Endothelial cell of umbilical vein (primary cell): ENCODE results near the gene MECP2. TPM values are rescaled to one million over a fixed set of nuclear protein-coding genes. Genes with fewer than 3 reads are reported as not detected.

Experiments
- BruUV-seq: library from RNA; stranded (reverse); fragments of 400-500 nt; replicated peaks from 2 replicates; lab custom pipeline; 2021; lab: Mats Ljungman, UMichigan
- CTCF ChIA-PET: fragments of 300-600, 350-600 bp; sonication (Branson Sonifier 250); formaldehyde crosslinking; loops from one replicate; lab custom pipeline; 2021; ENCODE audit warnings: antibody characterized with exemption, inconsistent platforms; lab: Charles Lee
- POLR2A ChIA-PET: fragments of 300-600, 350-600 bp; sonication (Branson Sonifier 250); formaldehyde crosslinking; loops from one replicate; lab custom pipeline; 2021; ENCODE audit warnings: antibody characterized with exemption, inconsistent platforms; lab: Charles Lee
- DNase-seq: peaks from one replicate; pipeline ENCODE4 v3.0.0-alpha.2; 2011; ENCODE audit warnings: low read depth, low spot score
- FAIRE-seq: peaks from 2 replicates; lab custom pipeline; 2011; peaks lifted over from hg19 to GRCh38; lab: Jason Lieb, UNC
- H2AFZ ChIP-seq: 2 replicates; pipeline ENCODE4 v1.6.0; 2012; ENCODE audit warnings: low read depth, low read length, control low read depth, inconsistent platforms
- H3K27ac ChIP-seq: 2 replicates; pipeline ENCODE4 v1.5.1; 2011; ENCODE audit warnings: low read depth, mild to moderate bottlenecking, control low read depth, low read length, moderate library complexity; ENCODE audit not compliant: insufficient read depth
- H3K27me3 ChIP-seq, 2 experiments: 2 replicates each; pipeline versions ENCODE4 v1.6.0 to v1.6.1; 2011; ENCODE audit warnings: low read length in 2 of 2, mixed read lengths in 1 of 2; ENCODE audit not compliant: control insufficient read depth in 2 of 2, insufficient read depth in 2 of 2
- H3K36me3 ChIP-seq, 2 experiments: 2 replicates in 1 of 2; 3 replicates in 1 of 2; pipeline ENCODE4 v1.5.1; 2011; ENCODE audit warnings: low read length in 2 of 2, mild to moderate bottlenecking in 1 of 2, moderate library complexity in 1 of 2; ENCODE audit not compliant: control insufficient read depth in 2 of 2, insufficient read depth in 2 of 2; ENCODE audit errors: extremely low read depth in 1 of 2
- H3K4me1 ChIP-seq: 3 replicates; pipeline ENCODE4 v1.5.1; 2011; ENCODE audit warnings: mild to moderate bottlenecking, low read length; ENCODE audit not compliant: control insufficient read depth, insufficient read depth; ENCODE audit errors: extremely low read depth
- H3K4me2 ChIP-seq: 2 replicates; pipeline ENCODE4 v1.6.1; 2011; ENCODE audit warnings: low read length, control low read depth, mixed read lengths; ENCODE audit not compliant: insufficient read depth
- H3K4me3 ChIP-seq, 3 experiments: fragments of 200-600 bp in 1 of 3; sonication (generic), shearing (Covaris generic) in 1 of 3; replicated peaks in 1 of 3; 2 replicates each; pipeline ENCODE4 v1.5.1; 2011 to 2016; ENCODE audit warnings: control low read depth in 3 of 3, low read length in 3 of 3, mild to moderate bottlenecking in 2 of 3, inconsistent platforms in 1 of 3, low read depth in 1 of 3, moderate library complexity in 1 of 3; ENCODE audit not compliant: insufficient read depth in 1 of 3
- H3K79me2 ChIP-seq: 2 replicates; pipeline ENCODE4 v1.6.0; 2012; ENCODE audit warnings: low read length, inconsistent platforms; ENCODE audit not compliant: control insufficient read depth, insufficient read depth
- H3K9ac ChIP-seq: replicated peaks from 2 replicates; pipeline ENCODE3; 2011; ENCODE audit warnings: low read length, control low read depth; ENCODE audit not compliant: insufficient read depth; ENCODE audit errors: extremely low read depth
- H3K9me1 ChIP-seq: replicated peaks from 3 replicates; pipeline ENCODE4 v1.6.0; 2011; ENCODE audit warnings: mild to moderate bottlenecking, low read length; ENCODE audit not compliant: control insufficient read depth, insufficient read depth; ENCODE audit errors: extremely low read depth
- H3K9me3 ChIP-seq: replicated peaks from 2 replicates; pipeline ENCODE4 v1.5.1; 2012; ENCODE audit warnings: low read length, inconsistent platforms; ENCODE audit not compliant: control insufficient read depth, insufficient read depth
- H4K20me1 ChIP-seq: replicated peaks from 2 replicates; pipeline ENCODE3; 2011; ENCODE audit warnings: mild to moderate bottlenecking, low read length; ENCODE audit not compliant: control insufficient read depth, insufficient read depth; ENCODE audit errors: extremely low read depth
- CTCF ChIP-seq, 2 donors: IDR thresholded peaks; 1 replicate in 1 of 2; 2 replicates in 1 of 2; pipeline ENCODE4 v1.5.1; 2011; ENCODE audit warnings: low read length in 2 of 2, mild to moderate bottlenecking in 2 of 2, moderate library complexity in 2 of 2, control low read depth in 1 of 2, inconsistent platforms in 1 of 2, low read depth in 1 of 2; ENCODE audit not compliant: insufficient read depth in 1 of 2; ENCODE audit errors: extremely low read depth in 1 of 2
- EZH2 ChIP-seq: IDR thresholded peaks from 2 replicates; pipeline ENCODE4 v1.6.1; 2012; ENCODE audit warnings: borderline replicate concordance, low read depth, mild to moderate bottlenecking, moderate library complexity, low read length, inconsistent platforms; ENCODE audit not compliant: severe bottlenecking
- FOS ChIP-seq: IDR thresholded peaks from 2 replicates; pipeline ENCODE4 v1.6.1; 2011; ENCODE audit warnings: mild to moderate bottlenecking, low read length, moderate library complexity, borderline replicate concordance; ENCODE audit not compliant: insufficient read depth
- GATA2 ChIP-seq: IDR thresholded peaks from 2 replicates; pipeline ENCODE4 v1.7.0; 2011; ENCODE audit warnings: low read depth, mild to moderate bottlenecking, moderate library complexity, mixed read lengths, low read length; ENCODE audit not compliant: insufficient read length, insufficient read depth
- JUN ChIP-seq: IDR thresholded peaks from 2 replicates; pipeline ENCODE4 v1.6.1; 2011; ENCODE audit warnings: borderline replicate concordance, low read depth; ENCODE audit not compliant: insufficient read length, insufficient read depth
- MYC ChIP-seq: IDR thresholded peaks from one replicate; pipeline ENCODE4 v1.6.1; 2011; ENCODE audit warnings: mild to moderate bottlenecking, low read depth, low read length
- POLR2A ChIP-seq: IDR thresholded peaks from 2 replicates; pipeline ENCODE4 v1.6.1; 2012; ENCODE audit warnings: low read depth, mild to moderate bottlenecking, control low read depth, low read length
- POLR2AphosphoS5 ChIP-seq: IDR thresholded peaks from 2 replicates; pipeline ENCODE4 v1.6.1; 2012; ENCODE audit warnings: low read depth, mild to moderate bottlenecking, control low read depth, low read length, moderate library complexity; ENCODE audit not compliant: insufficient read depth
- dilution Hi-C: fragments of 300-500 bp; cut with MboI; formaldehyde crosslinking; loops from one replicate; pipeline ENCODE4 v1.15.0; 2019; ENCODE audit warnings: low sequenced_read_pairs; ENCODE audit not compliant: extremely low pct_ligation_motif_present
- intact Hi-C: fragments of 100-400 bp; cut with micrococcal nuclease; formaldehyde crosslinking; loops from one replicate; pipeline ENCODE4 v1.10.0; 2022
- polyA plus RNA-seq, 4 experiments: library from polyadenylated mRNA; depleted of rRNA in 3 of 4; stranded (reverse) in 3 of 4; unstranded in 1 of 4; fragments of >200 nt; gene quantifications; 2 replicates each; pipeline versions ENCODE4 v1.2.1 to v1.2.3, GENCODE V29; 2011 to 2012; ENCODE audit warnings: missing spikeins in 1 of 4
- total RNA-seq: library from RNA; stranded (reverse); gene quantifications from 2 replicates; pipeline ENCODE4 v1.2.3, GENCODE V29; 2021
- TF ChIP-seq, protein P1 (sequence below): IDR thresholded peaks from 2 replicates; pipeline ENCODE4 v1.6.1; 2011; ENCODE audit not compliant: insufficient read depth, insufficient read length

The MECP2 gene
- total and polyA plus RNA-seq, 2 donors (not counting 3 experiments of a cell fraction or from before 2014, with no cell fraction given): 9.0 to 45.3 TPM

DNA sequence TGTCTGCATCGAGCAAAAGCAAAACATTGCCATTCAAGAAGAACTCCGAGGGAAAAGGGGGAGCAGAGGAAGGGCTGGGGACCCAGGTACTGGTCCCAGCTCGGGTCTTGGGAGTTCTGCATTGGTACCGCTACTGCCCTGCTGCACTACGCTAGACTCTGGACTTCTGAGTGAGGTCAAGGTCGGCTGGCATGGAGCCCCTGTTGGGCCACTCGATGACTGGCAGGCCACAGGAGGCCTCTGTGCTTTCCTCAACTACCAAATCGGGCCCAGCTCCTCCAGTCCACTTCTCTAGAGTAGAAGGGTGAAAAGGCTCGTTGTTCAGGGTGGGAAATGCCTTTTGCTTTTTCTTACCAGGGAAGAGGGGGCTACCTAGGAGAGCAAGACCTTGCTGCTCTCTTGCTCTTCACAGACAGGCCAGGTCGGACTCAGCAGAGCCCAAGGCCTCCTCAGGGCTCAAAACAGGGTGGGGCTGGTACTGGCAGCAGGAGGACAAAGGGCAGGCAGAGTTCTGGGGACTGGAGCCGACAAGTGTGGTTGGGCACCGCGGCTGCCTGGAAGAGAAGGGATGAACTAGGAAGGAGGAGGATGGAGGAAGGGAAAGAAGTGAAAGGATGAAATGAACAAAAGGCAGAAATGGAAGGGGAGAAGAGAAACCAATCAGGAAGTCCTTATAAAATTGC is 68.9 kb downstream of the MECP2 start:
- no peaks in the 10 kb centered on the region for H3K27me3 ChIP-seq
- H3K9me1 ChIP-seq: no peaks in the 10 kb centered on the region
- H3K9me3 ChIP-seq: no peaks in the 10 kb centered on the region
- H3K9ac ChIP-seq: no peak overlapping the region
- no peak for DNase-seq
- BruUV-seq: TSS peak; percentile 2
- dilution Hi-C loops: no loop called here
- H3K36me3 ChIP-seq: peaks cover 0 to 23% of the 10 kb centered on the region in 2 experiments
- intact Hi-C loops: no loop called here
- H3K79me2 ChIP-seq: peaks cover 3% of the 10 kb centered on the region
- H4K20me1 ChIP-seq: no peaks in the 10 kb centered on the region
- FAIRE-seq: no peak
- ChIA-PET CTCF (interaction anchor here (1.4 to 4.0 kb wide), 2 partner anchors 10 to 16 kb away, joined by 3 to 16 read pairs; no protein-coding TSS in a partner anchor), POLR2A (no interaction called here)
- TF ChIP-seq GATA2 (no peak), CTCF (IDR thresholded peaks at IDR 0.05; ENCODE audit: extremely low read depth in 1 of 2, insufficient read depth in 1 of 2, low read depth in 1 of 2, low read length in 2 of 2) (no peak), POLR2A (no peak), JUN (no peak), POLR2AphosphoS5 (no peak), FOS (no peak), EZH2 (no peak), MYC (no peak)
- TF ChIP-seq, protein P1, sequence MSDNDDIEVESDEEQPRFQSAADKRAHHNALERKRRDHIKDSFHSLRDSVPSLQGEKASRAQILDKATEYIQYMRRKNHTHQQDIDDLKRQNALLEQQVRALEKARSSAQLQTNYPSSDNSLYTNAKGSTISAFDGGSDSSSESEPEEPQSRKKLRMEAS: no peak
- no peak overlapping the region for H2AFZ ChIP-seq
- no peaks in the 10 kb centered on the region for H3K4me1 ChIP-seq
- no peak overlapping the region for H3K4me3 ChIP-seq
- H3K4me2 ChIP-seq: no peak overlapping the region
- no peak overlapping the region for H3K27ac ChIP-seq
